A673 (cell line): ENCODE results near the gene ZDHHC11B.
"Not testable (repeated sequence)": the region's sequence is repeated elsewhere in the genome, so short reads cannot be mapped to it uniquely, and the experiment has no call there.

Source experiments
- CTCF ChIP-seq: fragments of 300-800, 200-600 bp; sonication (generic); conservative IDR thresholded peaks from 2 replicates; pipeline ENCODE4 v1.5.1; 2017; ENCODE audit warnings: low read depth, mild to moderate bottlenecking, antibody characterized with exemption, low read length, moderate library complexity, mixed read lengths
- EZH2 ChIP-seq: fragments of 200-600 bp; sonication (generic); IDR thresholded peaks from 2 replicates; pipeline ENCODE4 v1.6.1; 2017; ENCODE audit warnings: borderline replicate concordance, low read depth, mild to moderate bottlenecking, mixed read lengths, antibody characterized with exemption, low read length; ENCODE audit not compliant: poor library complexity, severe bottlenecking

GRCh38 chr5:788703-789102 is 4.2 kb upstream of the ZDHHC11B start:
- not testable (repeated sequence) for TF ChIP-seq CTCF, EZH2
